ENCODE measurements around the gene TALDO1. TPM values are rescaled to one million over a fixed set of nuclear protein-coding genes. Genes with fewer than 3 reads are reported as not detected.

Gene TALDO1
- total RNA-seq, 6 experiments from 2014 or later = 102 to 184 (median 150) TPM

- peaks cover 0 to 48% (median 18%) of the 10 kb centered on the region in 4 donors for H3K4me1 ChIP-seq
- intact Hi-C loops (cut with DNase I) = no loop called here
- no peaks in the 10 kb centered on the region for H3K27me3 ChIP-seq
- no peak overlapping the region for H3K27ac ChIP-seq
- no peak overlapping the region for H3K4me3 ChIP-seq
- no peak for ATAC-seq
- TF ChIP-seq CTCF (IDR thresholded peaks at IDR 0.05) = no peak
- TF ChIP-seq POLR2A (IDR thresholded peaks at IDR 0.05) = no peak
- WGBS (ENCODE audit: insufficient coverage, low coverage, low lambda C conversion rate, missing lambda C conversion rate) = no CpG with 5 or more reads among the region's 1 CpG
- H3K9me3 ChIP-seq = no peaks in the 10 kb centered on the region
- no peak for DNase-seq
- H3K36me3 ChIP-seq = no peaks in the 10 kb centered on the region
Measured at GRCh38 chr11:699753-700152, 47.5 kb upstream of the TALDO1 start.

GRCh38 chr11:701741-702461 lies 45.4 kb upstream of the TALDO1 start:
- no peak overlapping the region for H3K4me3 ChIP-seq
- TF ChIP-seq CTCF (IDR thresholded peaks at IDR 0.05) (no peak), POLR2A (IDR thresholded peaks at IDR 0.05) (no peak)
- H3K27ac ChIP-seq = no peak overlapping the region
- intact Hi-C loops (cut with DNase I) = no loop called here
- WGBS (ENCODE audit: insufficient coverage, low coverage, low lambda C conversion rate, missing lambda C conversion rate) = 91% methylated on average over 12 of the region's 22 CpGs
- H3K4me1 ChIP-seq = peaks cover 0 to 43% (median 18%) of the 10 kb centered on the region in 4 donors
- H3K36me3 ChIP-seq = no peaks in the 10 kb centered on the region
- no peaks in the 10 kb centered on the region for H3K9me3 ChIP-seq
- DNase-seq (no peak), ATAC-seq (no peak)
- no peaks in the 10 kb centered on the region for H3K27me3 ChIP-seq

- intact Hi-C loops (cut with DNase I) = no loop called here
- peak overlapping the region in 2 of 3 donors; percentile 40 to 77 for H3K27ac ChIP-seq
Measured at GRCh38 chr11:702462-703461, 44.5 kb upstream of the TALDO1 start.

More at GRCh38 chr11:702462-703461, 44.5 kb upstream of the TALDO1 start:
- Histone ChIP-seq H3K27me3 (no peaks in the 10 kb centered on the region), H3K36me3 (no peaks in the 10 kb centered on the region), H3K4me3 (peak overlapping the region in 1 of 3 donors; percentile 6), H3K9me3 (no peaks in the 10 kb centered on the region), H3K4me1 (peaks cover 0 to 44% (median 20%) of the 10 kb centered on the region in 4 donors)
- peak; percentile 49 for TF ChIP-seq POLR2A (IDR thresholded peaks at IDR 0.05)
- TF ChIP-seq CTCF (IDR thresholded peaks at IDR 0.05) = no peak
- ATAC-seq (peak; percentile 38 to 52 (median 47)), DNase-seq (peak; percentile 83 to 88 (median 87))
- 30% methylated on average over 8 of the region's 26 CpGs for WGBS (ENCODE audit: insufficient coverage, low coverage, low lambda C conversion rate, missing lambda C conversion rate)
